CD4-positive, alpha-beta memory T cell (primary cell): Measurements from ENCODE around the gene UBR1. TPM values are rescaled to one million over a fixed set of nuclear protein-coding genes. Genes with fewer than 3 reads are reported as not detected.
"Not testable (repeated sequence)": the region's sequence is repeated elsewhere in the genome, so short reads cannot be mapped to it uniquely, and the experiment has no call there.

Source experiments
- CTCF ChIA-PET: fragments of 350-600 bp; sonication (Branson Sonifier 250); formaldehyde crosslinking; loops from one replicate; lab custom pipeline; 2021; ENCODE audit warnings: inconsistent platforms; ENCODE audit not compliant: partially characterized antibody; lab: Charles Lee
- POLR2A ChIA-PET: fragments of 350-600 bp; sonication (Branson Sonifier 250); formaldehyde crosslinking; loops from one replicate; lab custom pipeline; 2021; ENCODE audit not compliant: partially characterized antibody; lab: Charles Lee
- DNase-seq, 5 donors: peaks; one replicate each; pipeline versions ENCODE4 v3.0.0 to v3.0.0-alpha.2; 2020 to 2022; ENCODE audit warnings: mixed read lengths in 1 of 5
- H3K27ac ChIP-seq: one replicate; pipeline ENCODE4 v1.7.0; 2013; ENCODE audit warnings: low read depth, low read length
- H3K27me3 ChIP-seq: 2 replicates; pipeline ENCODE4 v1.7.0; 2013; ENCODE audit warnings: mild to moderate bottlenecking, low read length, moderate library complexity; ENCODE audit not compliant: insufficient read depth
- H3K36me3 ChIP-seq: 2 replicates; pipeline ENCODE4 v1.7.0; 2013; ENCODE audit warnings: mild to moderate bottlenecking, low read length, moderate library complexity; ENCODE audit not compliant: insufficient read depth
- H3K4me1 ChIP-seq: 2 replicates; pipeline ENCODE4 v1.7.0; 2013; ENCODE audit warnings: mild to moderate bottlenecking, low read length, moderate library complexity; ENCODE audit not compliant: insufficient read depth
- H3K4me3 ChIP-seq, 2 donors: one replicate each; pipeline ENCODE4 v1.7.0; 2013; ENCODE audit warnings: low read length in 2 of 2, mild to moderate bottlenecking in 1 of 2
- H3K9me3 ChIP-seq, 2 donors: one replicate each; pipeline ENCODE4 v1.7.0; 2013; ENCODE audit warnings: low read length in 2 of 2, control low read depth in 1 of 2; ENCODE audit not compliant: control insufficient read depth in 1 of 2
- H3K27ac Mint-ChIP-seq, 7 donors: one replicate each; pipeline ENCODE4 v1.8.0; 2020 to 2021; ENCODE audit warnings: mixed read lengths in 7 of 7, mild to moderate bottlenecking in 6 of 7, inconsistent platforms in 3 of 7, moderate library complexity in 3 of 7
- H3K27me3 Mint-ChIP-seq, 2 donors: one replicate each; pipeline ENCODE4 v1.8.0; 2020 to 2021; ENCODE audit warnings: mixed read lengths in 2 of 2
- H3K36me3 Mint-ChIP-seq, 2 donors: one replicate each; pipeline ENCODE4 v1.8.0; 2020 to 2021; ENCODE audit warnings: mixed read lengths in 2 of 2, inconsistent platforms in 1 of 2, mild to moderate bottlenecking in 1 of 2
- H3K4me1 Mint-ChIP-seq, 4 donors: one replicate each; pipeline ENCODE4 v1.8.0; 2020 to 2021; ENCODE audit warnings: mixed read lengths in 4 of 4, mild to moderate bottlenecking in 1 of 4
- H3K4me3 Mint-ChIP-seq, 8 donors: one replicate each; pipeline ENCODE4 v1.8.0; 2020 to 2021; ENCODE audit warnings: mixed read lengths in 8 of 8, mild to moderate bottlenecking in 7 of 8, moderate library complexity in 6 of 8, inconsistent platforms in 3 of 8
- H3K9me3 Mint-ChIP-seq, 8 donors: one replicate each; pipeline ENCODE4 v1.8.0; 2020 to 2021; ENCODE audit warnings: mixed read lengths in 8 of 8, mild to moderate bottlenecking in 5 of 8, inconsistent platforms in 3 of 8, moderate library complexity in 1 of 8
- intact Hi-C: fragments of 100-400 bp; cut with micrococcal nuclease; formaldehyde crosslinking; loops from one replicate; pipeline ENCODE4 v1.15.1; 2023
- polyA plus RNA-seq, 2 donors: library from polyadenylated mRNA; unstranded; fragments of 300-500 nt; fragmentation: Illumina TruSeq; gene quantifications; one replicate each; pipeline ENCODE4 v1.2.3, GENCODE V29; 2021
- total RNA-seq, 2 experiments: library from RNA; stranded (reverse); gene quantifications; one replicate each; pipeline ENCODE4 v1.2.3, GENCODE V29; 2021

The UBR1 gene
- total and polyA plus RNA-seq, 4 experiments from 2014 or later = 12.9 to 50.6 (median 33.8) TPM

DNA sequence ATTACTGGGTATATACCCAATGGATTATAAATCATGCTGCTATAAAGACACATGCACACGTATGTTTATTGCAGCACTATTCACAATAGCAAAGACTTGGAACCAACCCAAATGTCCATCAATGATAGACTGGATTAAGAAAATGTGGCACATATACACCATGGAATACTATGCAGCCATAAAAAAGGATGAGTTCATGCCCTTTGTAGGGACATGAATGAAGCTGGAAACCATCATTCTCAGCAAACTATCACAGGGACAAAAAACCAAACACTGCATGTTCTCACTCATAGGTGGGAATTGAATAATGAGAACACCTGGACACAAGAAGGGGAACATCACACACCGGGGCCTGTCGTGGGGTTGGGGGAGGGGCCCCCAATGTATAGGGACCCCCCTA, 64.8 kb downstream of the UBR1 start:
- CTCF ChIA-PET, intact Hi-C loops, H3K9me3 Mint-ChIP-seq, DNase-seq, POLR2A ChIA-PET, H3K27ac Mint-ChIP-seq, H3K4me3 ChIP-seq, H3K9me3 ChIP-seq, H3K27me3 ChIP-seq, H3K4me3 Mint-ChIP-seq, H3K27me3 Mint-ChIP-seq, H3K4me1 Mint-ChIP-seq, H3K4me1 ChIP-seq, H3K27ac ChIP-seq: not testable (repeated sequence)
- H3K36me3 Mint-ChIP-seq = peaks cover 69 to 77% of the 10 kb centered on the region in 2 donors
- peaks cover 32% of the 10 kb centered on the region for H3K36me3 ChIP-seq

DNA sequence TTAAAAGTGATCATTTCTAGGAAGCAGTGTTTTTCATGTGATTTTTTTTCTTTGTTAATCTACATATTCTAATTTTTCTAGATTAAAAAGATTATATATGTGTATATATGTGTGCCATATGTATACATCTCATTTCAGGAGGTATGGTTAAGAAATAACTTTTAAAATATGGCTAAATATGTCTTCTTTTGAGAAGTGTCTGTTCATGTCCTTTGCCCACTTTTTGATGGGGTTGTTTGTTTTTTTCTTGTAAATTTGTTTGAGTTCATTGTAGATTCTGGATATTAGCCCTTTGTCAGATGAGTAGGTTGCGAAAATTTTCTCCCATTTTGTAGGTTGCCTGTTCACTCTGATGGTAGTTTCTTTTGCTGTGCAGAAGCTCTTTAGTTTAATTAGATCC, 70.6 kb downstream of the UBR1 start:
- intact Hi-C loops, H3K9me3 ChIP-seq, H3K27ac ChIP-seq, H3K27ac Mint-ChIP-seq, H3K27me3 Mint-ChIP-seq, CTCF ChIA-PET, H3K4me1 ChIP-seq, H3K4me3 ChIP-seq, H3K9me3 Mint-ChIP-seq, H3K27me3 ChIP-seq, H3K4me3 Mint-ChIP-seq, DNase-seq, H3K4me1 Mint-ChIP-seq: not testable (repeated sequence)
- POLR2A ChIA-PET = interaction anchor here (0.6 kb wide), 1 partner anchor 11 kb away, joined by 3 read pairs; no protein-coding TSS in a partner anchor
- peaks cover 22% of the 10 kb centered on the region for H3K36me3 ChIP-seq
- peaks cover 32 to 59% of the 10 kb centered on the region in 2 donors for H3K36me3 Mint-ChIP-seq

DNA sequence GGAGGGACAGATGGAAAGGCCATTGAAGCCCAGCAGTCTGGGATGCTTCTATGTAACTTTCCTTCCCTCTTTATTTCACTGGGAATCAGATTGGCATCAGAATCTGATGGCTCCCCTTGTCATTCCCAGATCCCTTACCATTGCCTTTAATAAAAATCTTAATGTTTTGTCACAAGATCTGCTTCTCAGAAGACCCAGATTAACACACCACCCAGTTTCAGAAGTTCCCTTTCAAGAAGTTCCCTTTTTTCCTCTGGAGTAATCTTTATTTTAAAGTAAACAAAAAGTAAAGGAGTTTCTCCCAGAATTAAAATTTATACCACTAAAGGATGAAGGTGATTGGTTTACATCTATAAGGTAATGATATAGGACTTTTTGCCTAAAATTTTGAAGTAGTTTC, 76.4 kb downstream of the UBR1 start:
- DNase-seq = no peak
- Mint-ChIP-seq H3K9me3 (no peaks in the 10 kb centered on the region), H3K27me3 (no peaks in the 10 kb centered on the region), H3K36me3 (peaks cover 25 to 66% of the 10 kb centered on the region in 2 donors), H3K4me3 (no peak overlapping the region), H3K27ac (no peak overlapping the region), H3K4me1 (peaks cover 0 to 2% (median 0%) of the 10 kb centered on the region in 4 donors)
- no peaks in the 10 kb centered on the region for H3K9me3 ChIP-seq
- no peak overlapping the region for H3K4me3 ChIP-seq
- intact Hi-C loops = no loop called here
- no peak overlapping the region for H3K27ac ChIP-seq
- POLR2A ChIA-PET = no interaction called here
- peaks cover 29% of the 10 kb centered on the region for H3K36me3 ChIP-seq
- no peaks in the 10 kb centered on the region for H3K27me3 ChIP-seq
- CTCF ChIA-PET = no interaction called here
- H3K4me1 ChIP-seq = no peaks in the 10 kb centered on the region

DNA sequence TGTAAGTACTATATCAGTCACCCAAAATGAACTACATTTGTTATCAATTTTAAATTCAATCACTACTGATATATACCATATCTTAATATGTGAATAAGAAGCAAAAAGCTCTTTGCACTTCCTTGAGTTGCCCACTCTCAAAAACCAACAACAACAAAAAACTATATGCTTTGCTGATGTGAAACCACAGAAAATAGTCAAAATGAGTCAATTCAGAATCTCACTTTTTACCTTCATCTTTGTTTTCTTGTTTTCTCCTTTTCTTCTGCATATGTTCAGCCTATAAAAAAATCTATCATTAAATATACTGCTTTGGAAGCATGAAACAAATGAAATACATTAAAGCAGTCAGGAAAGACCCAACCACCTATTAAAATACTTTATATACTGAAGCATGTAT, 80.7 kb downstream of the UBR1 start:
- no peak for DNase-seq
- H3K4me1 ChIP-seq = no peaks in the 10 kb centered on the region
- Mint-ChIP-seq H3K9me3 (no peaks in the 10 kb centered on the region), H3K4me3 (no peak overlapping the region), H3K4me1 (no peaks in the 10 kb centered on the region), H3K27me3 (no peaks in the 10 kb centered on the region), H3K27ac (peak overlapping the region in 1 of 7 donors; percentile 17), H3K36me3 (peaks cover 33 to 72% of the 10 kb centered on the region in 2 donors)
- H3K36me3 ChIP-seq = peaks cover 40% of the 10 kb centered on the region
- no peaks in the 10 kb centered on the region for H3K9me3 ChIP-seq
- ChIA-PET POLR2A (no interaction called here), CTCF (no interaction called here)
- H3K27ac ChIP-seq = no peak overlapping the region
- no peak overlapping the region for H3K4me3 ChIP-seq
- intact Hi-C loops = no loop called here
- H3K27me3 ChIP-seq = no peaks in the 10 kb centered on the region

DNA sequence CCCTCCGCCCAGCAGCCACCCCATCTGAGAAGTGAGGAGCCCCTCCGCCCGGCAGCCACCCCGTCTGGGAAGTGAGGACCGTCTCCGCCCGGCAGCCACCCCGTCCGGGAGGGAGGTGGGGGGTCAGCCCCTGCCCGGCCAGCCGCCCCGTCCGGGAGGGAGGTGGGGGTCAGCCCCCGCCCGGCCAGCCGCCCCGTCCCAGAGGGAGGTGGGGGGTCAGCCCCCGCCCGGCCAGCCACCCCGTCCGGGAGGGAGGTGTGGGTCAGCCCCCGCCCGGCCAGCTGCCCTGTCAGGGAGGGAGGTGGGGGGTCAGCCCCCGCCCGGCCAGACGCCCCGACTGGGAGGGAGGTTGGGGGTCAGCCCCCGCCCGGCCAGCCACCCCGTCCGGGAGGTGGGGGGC, 91.2 kb downstream of the UBR1 start:
- H3K27ac Mint-ChIP-seq, H3K4me3 Mint-ChIP-seq, CTCF ChIA-PET, H3K27me3 ChIP-seq, H3K4me1 Mint-ChIP-seq, H3K4me3 ChIP-seq, H3K4me1 ChIP-seq, intact Hi-C loops, H3K9me3 Mint-ChIP-seq, POLR2A ChIA-PET, H3K27me3 Mint-ChIP-seq, H3K9me3 ChIP-seq, H3K27ac ChIP-seq, DNase-seq: not testable (repeated sequence)
- peaks cover 23 to 46% of the 10 kb centered on the region in 2 donors for H3K36me3 Mint-ChIP-seq
- H3K36me3 ChIP-seq = peaks cover 21% of the 10 kb centered on the region

DNA sequence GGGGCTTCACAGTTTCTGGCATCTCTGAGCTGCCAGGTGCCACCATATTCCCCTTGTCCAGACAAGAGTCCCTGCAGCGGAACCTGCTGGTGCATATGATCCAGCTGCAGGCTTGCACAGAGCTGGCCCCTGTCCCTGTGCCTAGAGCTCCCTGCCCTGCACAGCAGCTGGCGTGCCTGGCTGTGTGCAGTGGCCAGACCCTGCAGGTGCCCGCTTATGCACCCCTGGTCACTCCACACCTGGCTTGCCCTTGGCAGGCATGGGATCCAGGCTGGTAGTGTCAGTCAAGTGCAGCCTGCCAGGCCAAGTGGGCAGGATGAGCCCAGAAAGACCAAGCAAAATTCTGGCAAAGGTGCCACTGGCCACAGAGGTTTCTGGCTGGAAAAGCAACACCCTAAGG, 96.6 kb downstream of the UBR1 start:
- intact Hi-C loops = no loop called here
- H3K27me3 Mint-ChIP-seq = no peaks in the 10 kb centered on the region
- Histone ChIP-seq H3K27ac (no peak overlapping the region), H3K4me3 (no peak overlapping the region), H3K27me3 (no peaks in the 10 kb centered on the region), H3K4me1 (no peaks in the 10 kb centered on the region), H3K36me3 (peaks cover 25% of the 10 kb centered on the region), H3K9me3 (no peaks in the 10 kb centered on the region)
- H3K9me3 Mint-ChIP-seq = peaks cover 0 to 2% (median 0%) of the 10 kb centered on the region in 8 donors
- H3K4me1 Mint-ChIP-seq = no peaks in the 10 kb centered on the region
- H3K4me3 Mint-ChIP-seq = no peak overlapping the region
- ChIA-PET POLR2A (no interaction called here), CTCF (no interaction called here)
- H3K27ac Mint-ChIP-seq = no peak overlapping the region
- H3K36me3 Mint-ChIP-seq = peaks cover 38 to 51% of the 10 kb centered on the region in 2 donors
- no peak for DNase-seq

DNA sequence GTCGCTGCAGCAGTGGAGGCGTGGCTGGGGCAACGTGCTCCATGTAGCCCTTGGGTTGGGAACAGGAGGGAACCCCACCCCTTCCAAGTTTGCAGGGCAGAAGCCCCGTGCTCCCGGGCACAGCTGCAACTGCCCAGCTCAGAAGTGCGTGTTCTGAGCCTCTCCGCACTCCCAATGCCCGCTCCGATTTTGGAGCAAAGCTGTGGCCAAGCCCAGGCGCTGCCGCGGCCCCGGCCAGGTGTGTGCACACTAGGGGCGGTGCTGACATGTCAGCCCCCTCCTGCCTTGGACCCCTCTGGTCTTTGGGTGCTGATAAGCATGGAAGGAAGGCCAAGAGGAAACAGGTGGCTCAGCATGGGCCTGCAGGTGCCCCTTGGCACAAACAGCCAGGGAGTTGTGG, 97.7 kb downstream of the UBR1 start:
- Mint-ChIP-seq H3K4me3 (no peak overlapping the region), H3K4me1 (peaks cover 0 to 1% (median 0%) of the 10 kb centered on the region in 4 donors), H3K27me3 (no peaks in the 10 kb centered on the region), H3K27ac (no peak overlapping the region), H3K9me3 (peaks cover 0 to 2% (median 0%) of the 10 kb centered on the region in 8 donors), H3K36me3 (peaks cover 44 to 57% of the 10 kb centered on the region in 2 donors)
- no peak overlapping the region for H3K27ac ChIP-seq
- H3K36me3 ChIP-seq = peaks cover 26% of the 10 kb centered on the region
- POLR2A ChIA-PET = no interaction called here
- CTCF ChIA-PET = no interaction called here
- H3K9me3 ChIP-seq = no peaks in the 10 kb centered on the region
- no peaks in the 10 kb centered on the region for H3K4me1 ChIP-seq
- intact Hi-C loops = no loop called here
- DNase-seq = no peak
- no peak overlapping the region for H3K4me3 ChIP-seq
- no peaks in the 10 kb centered on the region for H3K27me3 ChIP-seq

DNA sequence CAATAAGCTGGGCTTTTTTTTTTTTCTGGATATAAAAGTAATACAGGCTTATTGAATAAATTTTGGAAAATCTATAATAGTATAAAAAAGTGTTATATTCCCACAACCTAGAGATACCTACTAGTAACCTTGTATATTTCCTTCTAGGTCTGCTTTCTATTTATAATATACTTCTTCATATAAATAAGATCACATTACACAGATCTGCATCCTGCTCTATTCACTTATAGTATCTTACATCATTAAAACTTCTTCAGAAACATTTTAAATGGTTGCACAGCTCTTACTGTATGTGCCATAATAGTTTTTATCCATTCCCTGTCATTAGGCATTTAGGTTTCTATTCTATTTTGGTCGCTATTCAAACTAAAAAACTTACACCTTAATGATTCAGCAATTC, 98.3 kb downstream of the UBR1 start:
- Histone ChIP-seq H3K27me3 (no peaks in the 10 kb centered on the region), H3K27ac (no peak overlapping the region), H3K9me3 (no peaks in the 10 kb centered on the region), H3K36me3 (peaks cover 28% of the 10 kb centered on the region), H3K4me1 (no peaks in the 10 kb centered on the region), H3K4me3 (no peak overlapping the region)
- H3K36me3 Mint-ChIP-seq = peaks cover 47 to 57% of the 10 kb centered on the region in 2 donors
- ChIA-PET POLR2A (no interaction called here), CTCF (no interaction called here)
- intact Hi-C loops = no loop called here
- peaks cover 0 to 2% (median 0%) of the 10 kb centered on the region in 8 donors for H3K9me3 Mint-ChIP-seq
- no peak overlapping the region for H3K27ac Mint-ChIP-seq
- peaks cover 0 to 1% (median 0%) of the 10 kb centered on the region in 4 donors for H3K4me1 Mint-ChIP-seq
- no peak overlapping the region for H3K4me3 Mint-ChIP-seq
- no peak for DNase-seq
- no peaks in the 10 kb centered on the region for H3K27me3 Mint-ChIP-seq
